IMR-90 (cell line): Measurements from ENCODE around the gene MTOR. TPM values are rescaled to one million over a fixed set of nuclear protein-coding genes. Genes with fewer than 3 reads are reported as not detected.

Experiments used
- ATAC-seq: fragments of 200-7000 bp; cut with Tn5 transposase; 2 replicates; pipeline ENCODE4 v1.9.1; 2020; ENCODE audit warnings: low read depth, mild to moderate bottlenecking, moderate library complexity
- BruUV-seq: library from RNA; stranded (reverse); fragments of 400-500 nt; replicated peaks from 2 replicates; lab custom pipeline; 2021; lab: Mats Ljungman, UMichigan
- CTCF ChIA-PET: fragments of 300-600 bp; formaldehyde crosslinking; extraction: SDS; loops from one replicate; lab custom pipeline; 2021; ENCODE audit warnings: antibody characterized with exemption; lab: Yijun Ruan, JAX
- POLR2A ChIA-PET: fragments of 300-600 bp; sonication (Branson Sonifier 250); formaldehyde crosslinking; loops from one replicate; lab custom pipeline; 2022; ENCODE audit warnings: antibody characterized with exemption; ENCODE audit not compliant: unreplicated experiment; lab: Charles Lee
- DNase-seq: peaks from one replicate; pipeline ENCODE4 v3.0.0; 2013
- H2AFZ ChIP-seq: replicated peaks from 2 replicates; pipeline ENCODE3; 2013; ENCODE audit warnings: low read length, mild to moderate bottlenecking; ENCODE audit not compliant: poor library complexity
- H2AK5ac ChIP-seq: 2 replicates; pipeline ENCODE4 v1.6.1; 2013; ENCODE audit warnings: low read depth, low read length, inconsistent platforms
- H2AK9ac ChIP-seq: replicated peaks from 2 replicates; pipeline ENCODE3; 2013; ENCODE audit warnings: mild to moderate bottlenecking, low read depth, low read length, moderate library complexity; ENCODE audit not compliant: poor library complexity
- H2BK120ac ChIP-seq: 2 replicates; pipeline ENCODE4 v1.6.1; 2013; ENCODE audit warnings: low read depth, low read length, inconsistent platforms
- H2BK15ac ChIP-seq: 3 replicates; pipeline ENCODE4 v1.6.1; 2013; ENCODE audit warnings: low read depth, low read length, inconsistent platforms
- H2BK20ac ChIP-seq: 2 replicates; pipeline ENCODE4 v1.6.1; 2013; ENCODE audit warnings: low read depth, mild to moderate bottlenecking, inconsistent platforms, low read length, moderate library complexity
- H2BK5ac ChIP-seq: 2 replicates; pipeline ENCODE4 v1.6.1; 2013; ENCODE audit warnings: mild to moderate bottlenecking, low read depth, low read length, inconsistent platforms; ENCODE audit not compliant: poor library complexity, severe bottlenecking
- H3K14ac ChIP-seq: replicated peaks from 2 replicates; pipeline ENCODE4 v1.6.1; 2013; ENCODE audit warnings: low read depth, low read length, inconsistent platforms
- H3K18ac ChIP-seq: 2 replicates; pipeline ENCODE4 v1.6.1; 2013; ENCODE audit warnings: low read depth, low read length, control low read depth
- H3K23ac ChIP-seq: 2 replicates; pipeline ENCODE4 v1.6.1; 2013; ENCODE audit warnings: low read depth, low read length, inconsistent platforms
- H3K27ac ChIP-seq: 2 replicates; pipeline ENCODE4 v1.5.1; 2013; ENCODE audit warnings: mild to moderate bottlenecking, control low read depth, low read length; ENCODE audit not compliant: insufficient read depth
- H3K27me3 ChIP-seq: 2 replicates; pipeline ENCODE4 v1.6.1; 2013; ENCODE audit warnings: low read length; ENCODE audit not compliant: control insufficient read depth, insufficient read depth
- H3K36me3 ChIP-seq: 2 replicates; pipeline ENCODE4 v1.6.1; 2013; ENCODE audit warnings: low read length, mixed read lengths; ENCODE audit not compliant: control insufficient read depth, insufficient read depth
- H3K4ac ChIP-seq: 2 replicates; pipeline ENCODE4 v1.6.1; 2013; ENCODE audit warnings: low read depth, low read length, inconsistent platforms
- H3K4me1 ChIP-seq: 2 replicates; pipeline ENCODE4 v1.6.1; 2013; ENCODE audit warnings: low read length, mixed read lengths; ENCODE audit not compliant: control insufficient read depth, insufficient read depth
- H3K4me2 ChIP-seq: 2 replicates; pipeline ENCODE4 v1.6.1; 2013; ENCODE audit warnings: low read depth, mild to moderate bottlenecking, control low read depth, low read length, moderate library complexity
- H3K4me3 ChIP-seq: 2 replicates; pipeline ENCODE4 v1.5.1; 2013; ENCODE audit warnings: low read depth, mild to moderate bottlenecking, control low read depth, low read length, moderate library complexity; ENCODE audit not compliant: insufficient read depth
- H3K56ac ChIP-seq: 2 replicates; pipeline ENCODE4 v1.6.1; 2013; ENCODE audit warnings: low read length, inconsistent platforms; ENCODE audit not compliant: insufficient read depth; ENCODE audit errors: extremely low read depth
- H3K79me1 ChIP-seq, 2 experiments: 2 replicates each; pipeline ENCODE4 v1.6.1; 2013; ENCODE audit warnings: low read length in 2 of 2, inconsistent platforms in 1 of 2, low read depth in 1 of 2
- H3K9ac ChIP-seq: 2 replicates; pipeline ENCODE4 v1.6.1; 2013; ENCODE audit warnings: low read depth, low read length, control low read depth
- H3K9me1 ChIP-seq: 2 replicates; pipeline ENCODE4 v1.6.1; 2013; ENCODE audit warnings: low read length, inconsistent platforms; ENCODE audit not compliant: insufficient read depth
- H3K9me3 ChIP-seq: 2 replicates; pipeline ENCODE4 v1.6.1; 2013; ENCODE audit warnings: low read length; ENCODE audit not compliant: control insufficient read depth, insufficient read depth
- H4K20me1 ChIP-seq: 2 replicates; pipeline ENCODE4 v1.6.1; 2013; ENCODE audit warnings: low read length, inconsistent platforms; ENCODE audit not compliant: insufficient read depth
- H4K5ac ChIP-seq: 2 replicates; pipeline ENCODE4 v1.6.1; 2013; ENCODE audit warnings: mild to moderate bottlenecking, low read depth, low read length, control low read depth
- H4K8ac ChIP-seq, 2 experiments: 2 replicates each; pipeline ENCODE4 v1.6.1; 2013; ENCODE audit warnings: low read depth in 2 of 2, low read length in 2 of 2, control low read depth in 1 of 2, inconsistent platforms in 1 of 2
- H4K91ac ChIP-seq: 2 replicates; pipeline ENCODE4 v1.6.1; 2013; ENCODE audit warnings: low read depth, low read length, inconsistent platforms; ENCODE audit not compliant: insufficient read depth
- CEBPB ChIP-seq: IDR thresholded peaks from 2 replicates; pipeline ENCODE4 v1.6.1; 2012; ENCODE audit warnings: low read depth, low read length, improper control_type of control experiment
- WGBS, 2 experiments: methylation state at CpG; one replicate each; pipeline versions ENCODE4 v1.1.5 to v1.1.7; 2013; ENCODE audit warnings: missing lambda C conversion rate in 2 of 2; ENCODE audit not compliant: insufficient read length in 1 of 2; ENCODE audit errors: extremely low coverage in 2 of 2; 5-methylcytosine and 5-hydroxymethylcytosine counted together
- dilution Hi-C: fragments of 300-500 bp; cut with HindIII; formaldehyde crosslinking; loops from one replicate; pipeline ENCODE4 v1.14.3; 2018; ENCODE audit warnings: low sequenced_read_pairs; ENCODE audit not compliant: unreplicated experiment
- in situ Hi-C: fragments of 300-500 bp; cut with MboI; formaldehyde crosslinking; loops from 3 replicates; pipeline ENCODE4 v1.14.3; 2019; ENCODE audit warnings: low sequenced_read_pairs, inconsistent platforms, mixed read lengths
- intact Hi-C: fragments of 100-400 bp; cut with micrococcal nuclease; formaldehyde crosslinking; loops from 2 replicates; pipeline ENCODE4 v1.10.0; 2022
- polyA plus RNA-seq, 3 experiments: library from polyadenylated mRNA; depleted of rRNA; stranded (reverse); fragments of >200 nt; gene quantifications; 2 replicates each; pipeline ENCODE4 v1.2.3, GENCODE V29; 2012; ENCODE audit warnings: low replicate concordance in 1 of 3
- total RNA-seq: library from RNA; depleted of rRNA; stranded (reverse); fragments of >200 nt; gene quantifications from 2 replicates; pipeline ENCODE4 v1.2.3, GENCODE V29; 2012

Gene MTOR
- total and polyA plus RNA-seq, 2 of the 4 experiments (the other 2 are of a cell fraction): 19.2 to 36.7 TPM

DNA sequence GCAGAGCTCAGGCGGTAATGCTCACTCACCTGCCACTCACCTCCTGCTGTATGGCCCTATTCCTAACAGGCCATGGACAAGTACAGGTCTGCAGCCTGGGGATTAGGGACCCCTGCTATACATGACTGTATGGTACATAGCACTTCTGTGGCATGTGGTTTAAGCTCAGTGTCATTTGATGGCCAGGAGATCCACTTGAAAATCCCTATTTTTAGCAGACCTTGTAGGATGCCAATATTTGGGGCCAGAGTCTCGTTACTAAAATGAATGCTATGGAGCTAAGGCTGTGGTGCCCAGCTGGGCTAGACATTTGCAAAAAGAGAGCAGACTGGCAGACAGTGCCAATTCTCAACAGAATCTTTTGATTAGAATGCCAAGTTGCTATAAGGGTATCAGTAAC, 74.9 kb downstream of the MTOR start:
- Histone ChIP-seq H2BK20ac (no peak overlapping the region), H2BK120ac (no peak overlapping the region), H3K9ac (no peak overlapping the region), H3K4ac (no peak overlapping the region), H3K9me3 (no peaks in the 10 kb centered on the region), H3K27ac (no peak overlapping the region), H3K9me1 (0 out of 2 replicates have a peak, but pooled peaks cover 2% of the 10 kb centered on the region), H3K27me3 (no peaks in the 10 kb centered on the region), H3K56ac (no peak overlapping the region), H2BK5ac (no peak overlapping the region), H3K14ac (no peak overlapping the region), H4K8ac (no peak overlapping the region), H2BK15ac (no peak overlapping the region), H2AFZ (no peak overlapping the region), H3K79me1 (peaks cover 3 to 10% of the 10 kb centered on the region in 2 experiments; a peak in 3 of 4 replicates), H2AK9ac (no peak overlapping the region), H3K4me1 (no peaks in the 10 kb centered on the region), H4K91ac (no peak overlapping the region), H2AK5ac (no peak overlapping the region), H3K4me3 (no peak overlapping the region), H3K4me2 (no peak overlapping the region), H3K23ac (no peak overlapping the region), H3K36me3 (peaks cover 14% of the 10 kb centered on the region), H3K18ac (no peak overlapping the region), H4K5ac (no peak overlapping the region), H4K20me1 (no peaks in the 10 kb centered on the region)
- DNase-seq: no peak
- no CpG with 5 or more reads among the region's 2 CpGs for WGBS, 2 experiments
- no peak for ATAC-seq
- in situ Hi-C loops: no loop called here
- CTCF ChIA-PET: no interaction called here
- no peak for TF ChIP-seq CEBPB
- no TSS peak for BruUV-seq
- intact Hi-C loops: no loop called here
- dilution Hi-C loops: no loop called here
- POLR2A ChIA-PET: no interaction called here
